HS-5 (cell line): Measurements from ENCODE around the gene ABHD6.
"Not testable (repeated sequence)": the region's sequence is repeated elsewhere in the genome, so short reads cannot be mapped to it uniquely, and the experiment has no call there.

Experiments used
- DNase-seq: peaks from one replicate; pipeline ENCODE4 v3.0.0-alpha.2; 2012; ENCODE audit warnings: low read depth

Gene ABHD6

DNA sequence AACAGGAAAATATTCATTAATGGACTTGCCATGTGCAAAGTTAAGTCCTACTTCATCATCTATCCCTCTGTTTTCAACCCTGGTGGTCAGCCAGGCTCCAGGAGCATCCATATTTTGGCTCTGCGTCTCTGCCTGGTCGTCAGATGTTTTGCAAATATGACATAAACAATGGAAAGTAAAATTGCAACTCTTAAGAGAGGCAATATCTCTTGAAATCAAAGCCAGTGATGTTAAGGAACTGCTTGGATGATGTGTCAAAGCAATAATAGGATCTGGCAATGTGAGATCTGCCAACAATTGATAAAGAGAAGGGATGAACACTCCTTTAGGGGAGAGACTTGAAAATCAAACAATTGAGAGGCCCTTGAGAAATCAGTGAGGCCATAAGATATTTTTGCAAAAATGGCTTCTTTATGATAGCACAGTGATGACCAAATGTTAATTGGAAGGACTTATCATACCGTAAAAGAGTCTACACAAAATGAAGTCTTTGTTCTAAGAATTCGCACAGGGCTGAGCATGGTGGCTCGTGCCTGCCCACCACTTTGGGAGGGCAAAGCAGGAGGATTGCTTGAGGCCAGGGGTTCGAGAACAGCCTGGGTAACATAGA, 6.5 kb downstream of the ABHD6 start:
- DNase-seq, result no peak

DNA sequence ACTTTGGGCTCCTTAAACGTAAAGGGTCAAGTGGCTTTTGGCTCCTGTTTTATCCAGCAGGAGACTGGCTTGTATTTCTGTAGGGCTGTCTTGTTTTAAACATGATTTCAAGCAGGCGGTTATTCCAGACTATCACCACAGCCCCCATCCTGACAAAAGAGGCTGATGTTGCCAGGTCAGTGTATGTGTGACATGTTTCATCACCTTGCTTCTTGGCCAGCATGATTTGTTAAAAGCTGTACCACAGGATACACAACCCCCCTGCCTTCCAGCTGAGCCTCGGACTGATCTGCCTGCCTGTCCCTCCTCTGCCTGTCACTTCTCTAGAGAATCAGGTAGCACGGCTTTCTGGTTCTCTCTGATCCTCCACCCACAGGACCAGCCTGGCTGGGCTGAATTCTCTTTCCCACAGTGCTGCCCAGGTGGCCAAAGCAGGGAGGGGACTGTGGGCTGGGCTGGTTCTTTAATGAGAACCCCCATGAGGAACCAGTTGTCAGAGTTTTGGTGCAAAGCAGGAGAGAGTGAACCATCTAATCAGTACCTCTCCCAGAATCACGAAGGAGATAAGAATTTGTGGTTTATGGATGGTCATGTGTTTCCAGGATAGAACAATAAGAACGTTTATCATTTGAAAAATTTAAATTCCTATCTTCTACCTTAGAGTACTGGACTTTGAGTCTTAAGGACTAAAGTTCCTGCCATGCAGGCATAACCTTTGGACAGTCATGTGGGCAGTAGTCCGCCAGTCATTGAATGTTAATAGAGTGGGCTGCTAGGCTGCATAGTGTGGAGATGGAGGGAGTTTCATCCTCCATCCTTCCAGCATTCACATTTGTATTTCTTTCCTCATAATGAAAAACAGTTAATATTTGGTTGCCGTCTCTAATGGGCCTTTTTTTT, 8.8 kb downstream of the ABHD6 start:
- DNase-seq, result no peak

DNA sequence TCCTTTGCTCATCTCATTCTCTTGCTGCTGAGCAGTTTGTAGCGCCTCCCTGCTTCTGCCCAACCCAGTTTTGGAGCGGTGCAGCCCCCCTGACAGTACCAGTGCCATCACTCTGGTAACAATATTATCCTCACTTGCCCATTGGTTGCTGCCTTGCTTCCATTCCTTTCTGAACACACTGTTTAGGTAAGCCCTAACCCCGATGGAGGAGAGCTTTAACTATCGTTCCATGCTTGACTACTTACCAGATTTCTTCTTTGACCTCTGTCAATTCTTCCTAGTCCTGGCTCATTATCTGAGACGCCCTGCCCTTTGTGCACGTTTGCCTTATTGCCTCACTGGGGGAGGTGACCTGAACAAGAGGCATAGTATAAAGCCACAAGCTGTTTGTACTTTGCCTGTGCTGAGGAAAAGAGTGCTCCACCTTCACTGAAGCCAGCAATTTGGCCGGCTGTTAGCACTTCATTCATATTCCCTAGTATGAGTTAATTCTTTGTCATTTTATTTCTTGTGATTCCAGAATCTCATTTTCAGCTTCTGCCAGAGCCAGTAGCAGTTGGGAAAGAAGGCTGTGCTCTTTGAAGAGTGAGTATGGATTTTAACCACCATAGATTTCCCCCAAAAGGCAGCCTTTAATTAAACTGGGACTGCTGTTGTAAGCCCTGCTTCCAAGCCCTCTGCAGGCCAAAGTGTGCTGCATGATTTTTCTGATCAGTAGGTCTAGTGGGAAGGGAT, 11.9 kb downstream of the ABHD6 start:
- no peak for DNase-seq

DNA sequence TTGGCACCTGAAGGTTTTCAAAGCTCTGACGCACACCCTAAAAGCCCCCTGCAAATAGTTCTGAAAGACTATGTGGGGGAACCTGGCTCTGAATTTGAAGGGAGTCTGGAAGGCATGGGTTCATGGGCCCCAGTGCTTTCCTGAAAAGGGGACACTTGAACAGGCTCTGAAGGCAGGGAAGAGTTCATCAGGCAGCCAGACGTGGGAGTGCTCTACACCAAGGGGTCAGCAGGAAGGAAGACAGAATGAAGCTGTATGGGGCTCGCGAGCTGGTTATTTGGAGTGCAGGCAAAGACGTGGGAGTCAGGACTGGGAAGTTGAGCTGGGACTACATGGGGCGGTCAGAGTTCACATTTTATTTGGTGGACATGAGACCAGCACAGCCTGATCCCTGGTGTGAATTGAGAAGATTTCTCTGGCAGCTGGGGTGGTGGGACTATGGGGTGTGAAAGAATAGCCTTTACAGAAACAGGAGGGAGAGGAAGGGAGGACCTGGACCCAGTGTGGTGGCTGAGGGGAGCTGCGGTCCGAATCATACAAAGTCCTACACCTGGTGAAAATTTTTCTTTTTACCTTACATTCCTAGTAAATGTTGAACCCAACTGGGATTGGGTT, 12.6 kb downstream of the ABHD6 start:
- no peak for DNase-seq

- DNase-seq, result no peak
Measured at GRCh38 chr3:58251631-58252035, 14.0 kb downstream of the ABHD6 start.

GRCh38 chr3:58254144-58254543, 16.6 kb downstream of the ABHD6 start:
- no peak for DNase-seq

GRCh38 chr3:58256061-58256460, 18.5 kb downstream of the ABHD6 start:
- no peak for DNase-seq

DNA sequence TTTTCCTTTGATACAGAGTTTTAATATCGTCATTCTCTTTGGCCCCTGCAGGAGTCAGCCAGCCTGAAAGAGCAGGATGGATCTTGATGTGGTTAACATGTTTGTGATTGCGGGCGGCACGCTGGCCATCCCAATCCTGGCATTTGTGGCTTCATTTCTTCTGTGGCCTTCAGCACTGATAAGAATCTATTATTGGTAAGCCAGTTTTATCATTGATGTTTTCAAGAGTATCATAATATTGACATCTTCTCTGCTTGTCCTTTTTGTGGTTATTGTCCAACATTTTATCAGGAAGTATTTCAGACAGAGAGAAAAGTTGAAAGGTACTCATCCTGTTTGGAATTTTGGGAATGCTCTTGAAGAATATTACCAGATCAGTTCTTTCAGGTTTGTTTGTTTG, 18.9 kb downstream of the ABHD6 start:
- no peak for DNase-seq

GRCh38 chr3:58258392-58259055, 20.9 kb downstream of the ABHD6 start:
- no peak for DNase-seq

DNA sequence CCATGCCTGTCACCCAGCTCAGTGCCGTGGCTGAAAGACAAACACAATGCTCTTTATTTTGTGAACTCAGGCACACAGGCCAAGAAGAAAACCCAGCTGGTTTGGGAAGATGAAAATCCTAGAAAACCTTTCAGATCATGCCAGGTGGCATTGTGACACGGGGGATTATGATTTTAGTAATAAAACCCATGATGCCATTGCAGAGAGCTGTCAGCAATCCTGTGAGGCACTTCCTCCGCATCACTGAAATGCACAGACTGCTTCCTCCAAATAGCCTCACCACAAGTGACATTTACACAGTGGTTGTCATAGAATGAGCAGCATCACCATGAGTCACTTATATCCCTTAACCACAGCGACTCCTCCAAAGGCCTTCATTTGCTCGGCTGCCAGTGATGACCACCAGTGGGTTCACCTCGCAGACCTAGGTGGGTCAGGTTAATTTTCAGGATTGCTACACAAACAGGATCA, 22.7 kb downstream of the ABHD6 start:
- peak; percentile 57 for DNase-seq

GRCh38 chr3:58260733-58261132, 23.1 kb downstream of the ABHD6 start:
- DNase-seq, result no peak

- no peak for DNase-seq
Measured at GRCh38 chr3:58261954-58262666, 24.5 kb downstream of the ABHD6 start.

GRCh38 chr3:58266577-58266976, 29.0 kb downstream of the ABHD6 start:
- no peak for DNase-seq

DNA sequence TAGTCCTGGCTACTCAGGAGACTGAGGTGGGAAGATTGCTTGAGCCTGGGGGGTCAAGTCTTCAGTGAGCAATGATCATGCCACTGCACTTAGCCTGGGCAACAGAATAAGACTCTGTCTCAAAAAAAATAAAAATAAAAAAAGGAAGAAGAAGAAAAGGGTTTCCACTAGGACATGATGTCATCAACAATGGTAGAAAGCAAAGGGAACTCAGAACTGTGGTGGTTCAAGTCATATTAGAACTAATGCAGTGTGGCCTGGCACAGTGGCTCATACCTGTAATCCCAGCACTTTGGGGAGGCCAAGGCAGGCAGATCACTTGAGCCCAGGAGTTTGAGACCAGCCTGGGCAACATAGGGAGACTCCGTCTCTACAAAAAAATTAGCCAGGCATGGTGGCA, 30.0 kb downstream of the ABHD6 start:
- not testable (repeated sequence) for DNase-seq

DNA sequence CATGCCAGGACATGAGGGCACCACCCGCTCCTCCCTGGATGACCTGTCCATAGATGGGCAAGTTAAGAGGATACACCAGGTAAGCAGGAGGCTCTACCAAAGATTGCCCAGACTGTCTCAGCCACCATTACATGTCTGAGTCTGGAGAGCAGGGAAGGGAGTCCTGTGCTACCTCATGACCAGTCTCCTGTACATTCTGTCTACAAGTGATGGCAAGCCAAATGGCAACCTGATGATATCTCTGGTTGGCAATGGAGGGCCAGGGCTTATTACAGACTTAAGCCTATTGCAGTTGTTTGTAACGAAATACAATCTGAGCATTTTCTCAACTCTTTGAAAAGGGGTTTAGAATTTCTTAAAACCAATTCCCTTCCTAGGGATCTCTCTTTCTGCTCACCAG, 31.8 kb downstream of the ABHD6 start:
- no peak for DNase-seq

DNA sequence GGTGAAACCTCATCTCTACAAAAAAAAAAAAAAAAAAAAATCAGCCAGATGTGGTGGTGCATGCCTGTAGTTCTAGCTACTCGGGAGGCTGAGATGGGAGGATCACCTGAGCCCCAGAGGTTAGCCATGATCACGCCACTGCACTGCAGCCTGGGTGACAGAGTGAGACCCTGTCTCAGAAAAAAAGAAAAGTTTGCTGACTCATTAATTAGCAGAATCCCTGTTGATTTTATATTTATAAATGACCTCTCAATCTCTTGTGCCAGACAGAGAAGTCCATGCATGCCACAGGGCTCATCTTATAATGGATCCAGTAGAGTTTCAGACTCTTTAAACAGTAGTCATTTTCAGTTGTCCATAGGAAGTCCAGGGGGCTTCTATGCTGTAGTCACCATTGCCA, 32.9 kb downstream of the ABHD6 start:
- DNase-seq, result no peak

GRCh38 chr3:58271901-58272501, 34.4 kb downstream of the ABHD6 start:
- peak; percentile 59 for DNase-seq

DNA sequence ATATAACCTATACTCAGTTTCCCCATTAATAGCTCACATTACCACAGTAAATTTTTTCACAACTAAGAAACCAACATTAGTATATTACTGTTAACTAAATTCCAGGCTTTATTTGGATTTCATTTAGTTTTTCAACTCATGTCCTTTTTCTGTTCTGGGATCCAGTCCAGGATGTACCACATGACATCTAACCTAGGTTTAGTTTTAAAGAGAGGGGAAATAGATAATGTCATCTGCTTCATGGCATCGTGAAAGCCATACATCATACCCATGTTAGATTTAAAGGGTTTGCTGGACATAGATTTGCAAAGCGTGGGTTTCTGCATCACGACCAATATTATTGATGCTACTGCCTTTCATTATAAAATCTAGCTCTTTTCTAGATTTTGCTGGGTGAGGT, 35.3 kb downstream of the ABHD6 start:
- DNase-seq, result no peak

DNA sequence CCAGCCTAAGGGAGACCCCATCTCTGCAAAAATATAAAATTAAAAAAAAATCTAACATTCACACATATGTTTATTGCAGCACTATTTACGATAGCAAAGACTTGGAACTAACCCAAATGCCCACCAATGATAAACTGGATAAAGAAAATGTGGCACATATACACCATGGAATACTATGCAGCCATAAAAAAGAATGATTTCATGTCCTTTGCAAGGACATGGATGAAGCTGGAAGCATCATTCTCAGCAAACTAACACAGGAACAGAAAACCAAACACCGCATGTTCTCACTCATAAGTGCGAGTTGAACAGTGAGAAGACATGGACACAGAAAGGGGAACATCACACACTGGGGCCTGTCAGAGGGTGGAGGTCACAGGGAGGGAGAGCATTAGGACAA, 35.8 kb downstream of the ABHD6 start:
- DNase-seq, result not testable (repeated sequence)

DNA sequence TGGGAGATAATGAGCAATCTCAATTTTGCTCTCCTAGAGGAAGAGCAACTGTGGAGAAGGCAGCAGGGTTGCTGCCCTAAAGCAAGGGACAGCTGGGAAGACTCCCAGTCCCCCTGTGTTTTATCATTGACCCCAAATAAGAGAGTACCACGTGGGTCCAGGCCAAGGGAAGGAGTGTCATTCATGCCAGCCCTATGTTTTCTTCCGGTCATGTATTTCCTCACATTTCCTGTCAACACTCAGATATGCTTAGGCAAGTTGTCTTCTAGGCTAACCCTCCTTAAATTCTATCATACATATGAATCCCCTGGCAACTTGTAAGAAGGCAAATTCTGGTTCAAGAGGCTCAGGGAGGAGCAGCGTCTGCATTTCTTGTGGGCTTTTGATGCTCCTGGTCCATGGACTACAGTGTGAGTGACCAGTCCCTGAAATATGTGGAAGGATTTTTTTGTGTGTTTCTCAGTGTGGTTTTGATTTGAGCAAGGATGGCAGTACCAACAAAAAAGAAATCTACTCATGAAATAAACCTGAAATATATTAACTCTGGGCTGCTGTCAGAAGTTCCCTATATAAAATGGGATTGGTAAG, 36.5 kb downstream of the ABHD6 start:
- DNase-seq, result no peak
